GM23338 (cell line): ENCODE measurements around the gene KCNN2. TPM values are rescaled to one million over a fixed set of nuclear protein-coding genes. Genes with fewer than 3 reads are reported as not detected.

Experiments
- ATAC-seq: fragments of 200-7000 bp; cut with Tn5 transposase; 3 replicates; pipeline ENCODE4 v1.9.1; 2020
- DNase-seq: peaks from one replicate; pipeline ENCODE4 v3.0.0-alpha.2; 2015; ENCODE audit warnings: low spot score
- H2AFZ ChIP-seq: fragments of 200-600 bp; sonication (generic); 2 replicates; pipeline ENCODE4 v1.8.0; 2016; ENCODE audit warnings: antibody characterized with exemption, mild to moderate bottlenecking, moderate library complexity
- H3F3A ChIP-seq: fragments of 200-600 bp; sonication (generic); replicated peaks from 2 replicates; pipeline ENCODE4 v1.8.0; 2017; ENCODE audit warnings: antibody characterized with exemption, mixed run types, low read depth
- H3K27ac ChIP-seq: fragments of 200-600 bp; sonication (generic); 2 replicates; pipeline ENCODE4 v1.6.1; 2016; ENCODE audit warnings: low read depth
- H3K27me3 ChIP-seq: fragments of 200-600 bp; sonication (generic); 2 replicates; pipeline ENCODE4 v1.8.0; 2016; ENCODE audit warnings: mild to moderate bottlenecking, mixed run types, moderate library complexity; ENCODE audit not compliant: insufficient read depth
- H3K36me3 ChIP-seq: fragments of 200-600 bp; sonication (generic); 2 replicates; pipeline ENCODE4 v1.8.0; 2016; ENCODE audit warnings: mild to moderate bottlenecking; ENCODE audit not compliant: insufficient read depth
- H3K4me1 ChIP-seq: fragments of 200-600 bp; sonication (generic); 2 replicates; pipeline ENCODE4 v1.8.0; 2016; ENCODE audit warnings: mild to moderate bottlenecking, moderate library complexity; ENCODE audit not compliant: insufficient read depth
- H3K4me2 ChIP-seq: fragments of 200-600 bp; sonication (generic); 2 replicates; pipeline ENCODE4 v1.7.1; 2017; ENCODE audit warnings: mixed run types
- H3K4me3 ChIP-seq: fragments of 200-600 bp; sonication (generic); 2 replicates; pipeline ENCODE4 v1.6.1; 2016; ENCODE audit warnings: mixed run types
- H3K79me2 ChIP-seq: fragments of 200-600 bp; sonication (generic); replicated peaks from 2 replicates; pipeline ENCODE4 v1.8.0; 2017; ENCODE audit warnings: mild to moderate bottlenecking; ENCODE audit not compliant: insufficient read depth
- H3K9me2 ChIP-seq: fragments of 200-600 bp; sonication (generic); 2 replicates; pipeline ENCODE4 v1.8.0; 2017; ENCODE audit not compliant: insufficient read depth
- H4K20me1 ChIP-seq: fragments of 200-600 bp; sonication (generic); replicated peaks from 2 replicates; pipeline ENCODE4 v1.8.0; 2017; ENCODE audit warnings: mild to moderate bottlenecking; ENCODE audit not compliant: insufficient read depth
- H3K27ac Mint-ChIP-seq: 2 replicates; pipeline ENCODE4 v1.8.0; 2020; ENCODE audit warnings: inconsistent platforms, mild to moderate bottlenecking, moderate library complexity, mixed read lengths
- H3K27me3 Mint-ChIP-seq: 3 replicates; pipeline ENCODE4 v1.8.0; 2022; ENCODE audit warnings: low read depth, mild to moderate bottlenecking, moderate library complexity, mixed read lengths, inconsistent platforms; ENCODE audit not compliant: insufficient read depth, poor library complexity
- H3K36me3 Mint-ChIP-seq: 3 replicates; pipeline ENCODE4 v1.8.0; 2021; ENCODE audit warnings: low read depth, mild to moderate bottlenecking, inconsistent platforms, moderate library complexity, mixed read lengths
- H3K4me1 Mint-ChIP-seq: 3 replicates; pipeline ENCODE4 v1.8.0; 2020; ENCODE audit warnings: mild to moderate bottlenecking, inconsistent platforms, mixed read lengths
- H3K4me3 Mint-ChIP-seq: 3 replicates; pipeline ENCODE4 v1.8.0; 2021; ENCODE audit warnings: moderate library complexity, mild to moderate bottlenecking, inconsistent platforms, mixed read lengths
- H3K9me3 Mint-ChIP-seq: 3 replicates; pipeline ENCODE4 v1.8.0; 2020; ENCODE audit warnings: moderate library complexity, mild to moderate bottlenecking, inconsistent platforms, mixed read lengths
- CREB1 ChIP-seq: fragments of 250-450 bp; sonication (Bioruptor Pico); IDR thresholded peaks from 2 replicates; pipeline ENCODE4 v1.5.0; 2020; ENCODE audit warnings: low read depth, mild to moderate bottlenecking, moderate library complexity
- CTCF ChIP-seq, 2 experiments: fragments of 200-600 bp in 1 of 2; sonication (generic) in 1 of 2; conservative IDR thresholded peaks; 2 replicates each; pipeline versions ENCODE4 v1.5.1 to v1.6.1; 2016 to 2017; ENCODE audit warnings: antibody characterized with exemption in 2 of 2, low read depth in 2 of 2, mild to moderate bottlenecking in 2 of 2, moderate library complexity in 1 of 2
- ETS1 ChIP-seq: IDR thresholded peaks from 2 replicates; pipeline ENCODE4 v1.6.1; 2016; ENCODE audit warnings: antibody characterized with exemption
- EZH2 ChIP-seq: fragments of 200-600 bp; sonication (generic); IDR thresholded peaks from one replicate; pipeline ENCODE4 v1.8.0; 2017; ENCODE audit warnings: antibody characterized with exemption, mild to moderate bottlenecking, low read depth; ENCODE audit not compliant: unreplicated experiment
- EZH2phosphoT487 ChIP-seq: fragments of 200-600 bp; sonication (generic); IDR thresholded peaks from one replicate; pipeline ENCODE4 v1.8.1; 2018; ENCODE audit warnings: antibody characterized with exemption; ENCODE audit not compliant: unreplicated experiment
- JUNB ChIP-seq: IDR thresholded peaks from one replicate; pipeline ENCODE4 v1.6.1; 2016; ENCODE audit warnings: antibody characterized with exemption; ENCODE audit not compliant: unreplicated experiment
- NANOG ChIP-seq: IDR thresholded peaks from 2 replicates; pipeline ENCODE4 v1.6.1; 2016; ENCODE audit warnings: antibody characterized with exemption, borderline replicate concordance
- POLR2AphosphoS5 ChIP-seq: IDR thresholded peaks from 2 replicates; pipeline ENCODE4 v1.6.1; 2016; ENCODE audit warnings: antibody characterized with exemption, low read depth
- REST ChIP-seq: IDR thresholded peaks from one replicate; pipeline ENCODE4 v1.6.1; 2018; ENCODE audit warnings: antibody characterized with exemption; ENCODE audit not compliant: unreplicated experiment
- STAT1 ChIP-seq: IDR thresholded peaks from one replicate; pipeline ENCODE4 v1.6.1; 2016; ENCODE audit warnings: antibody characterized with exemption; ENCODE audit not compliant: unreplicated experiment
- ZNF114 ChIP-seq: fragments of 250-450 bp; sonication (Bioruptor Pico); IDR thresholded peaks from 2 replicates; pipeline ENCODE4 v1.5.0; 2020; ENCODE audit warnings: mild to moderate bottlenecking, moderate library complexity
- ZNF331 ChIP-seq: fragments of 250-450 bp; sonication (Bioruptor Pico); IDR thresholded peaks from 2 replicates; pipeline ENCODE4 v1.5.0; 2020; ENCODE audit warnings: low read depth, mild to moderate bottlenecking, moderate library complexity
- ZNF462 ChIP-seq: fragments of 250-450 bp; sonication (Bioruptor Pico); IDR thresholded peaks from 2 replicates; pipeline ENCODE4 v1.5.0; 2020; ENCODE audit warnings: mild to moderate bottlenecking, moderate library complexity
- polyA plus RNA-seq: library from polyadenylated mRNA; unstranded; fragments of >200 nt; fragmentation: Nextera tagmentation; extraction: Ambion mirVana; gene quantifications from 2 replicates; pipeline ENCODE4 v1.2.1, GENCODE V29; 2016
- total RNA-seq: library from RNA; depleted of rRNA; stranded (reverse); fragments of >200 nt; shearing (Covaris generic); gene quantifications from 2 replicates; pipeline ENCODE4 v1.2.3, GENCODE V29; 2014

KCNN2 gene
- total and polyA plus RNA-seq, 2 experiments from 2014 or later: 14.7 to 15.9 TPM

GRCh38 chr5:114467171-114467570, 105.3 kb downstream of the KCNN2 start:
- peak overlapping the region; percentile 50; the same call in 1 of the 2 replicates for H3K27ac Mint-ChIP-seq
- peaks cover 2% of the 10 kb centered on the region for H3K27me3 Mint-ChIP-seq
- no peaks in the 10 kb centered on the region for H3K9me3 Mint-ChIP-seq
- H3K36me3 Mint-ChIP-seq: peaks cover 5% of the 10 kb centered on the region; the same call in 2 of the 3 replicates
- H3K4me2 ChIP-seq: no peak overlapping the region
- no peaks in the 10 kb centered on the region for H3K36me3 ChIP-seq
- no peak overlapping the region for H3K4me3 Mint-ChIP-seq
- no peaks in the 10 kb centered on the region for H4K20me1 ChIP-seq
- DNase-seq: no peak
- H2AFZ ChIP-seq: no peak overlapping the region
- H3F3A ChIP-seq: no peaks in the 10 kb centered on the region
- peaks cover 9% of the 10 kb centered on the region for H3K79me2 ChIP-seq
- H3K27me3 ChIP-seq: no peaks in the 10 kb centered on the region
- no peak for TF ChIP-seq EZH2
- TF ChIP-seq ZNF331 (CRISPR knock-in tag): no peak
- no peak for TF ChIP-seq REST
- TF ChIP-seq CREB1: no peak
- no peak for TF ChIP-seq CTCF (conservative IDR thresholded peaks at IDR 0.05; ENCODE audit: low read depth in 2 of 2)
- no peak for TF ChIP-seq JUNB
- TF ChIP-seq EZH2phosphoT487: no peak
- TF ChIP-seq STAT1: no peak
- TF ChIP-seq NANOG: no peak
- TF ChIP-seq ZNF114 (CRISPR knock-in tag): no peak
- TF ChIP-seq POLR2AphosphoS5: no peak
- no peak for TF ChIP-seq ETS1
- no peak for TF ChIP-seq ZNF462 (CRISPR knock-in tag)
- H3K4me1 ChIP-seq: no peaks in the 10 kb centered on the region
- no peaks in the 10 kb centered on the region for H3K9me2 ChIP-seq
- H3K27ac ChIP-seq: no peak overlapping the region
- H3K4me1 Mint-ChIP-seq: peaks cover 16% of the 10 kb centered on the region
- H3K4me3 ChIP-seq: no peak overlapping the region
- no peak for ATAC-seq
